ENCODE results near the gene AMOTL2.

The AMOTL2 gene

DNA sequence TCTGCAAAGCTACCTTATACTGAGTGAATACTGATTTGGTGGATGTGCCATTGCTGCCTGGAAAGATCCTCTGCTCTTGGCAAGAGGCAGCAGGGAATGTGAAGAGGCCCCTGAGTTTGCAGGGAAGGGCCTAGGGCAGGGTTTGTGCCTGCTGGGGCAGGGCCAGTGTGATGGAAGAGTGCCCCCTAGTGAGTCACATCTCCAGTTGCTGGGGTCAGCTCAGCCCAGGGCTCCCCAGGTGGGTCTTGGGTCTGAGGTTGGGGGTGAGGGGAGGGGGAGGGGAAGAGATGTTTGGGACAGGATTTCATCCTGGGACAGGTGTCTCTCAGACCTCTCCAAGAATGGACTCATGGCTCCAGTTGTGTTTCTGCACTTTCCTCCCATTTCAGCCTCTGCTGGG, 4.1 kb upstream of the AMOTL2 start:
- peak; percentile 13 for DNase-seq

- no peak for DNase-seq
These were observed 3.6 kb upstream of the AMOTL2 start for GRCh38 chr3:134377896-134378295.

GRCh38 chr3:134376786-134377426, 2.7 kb upstream of the AMOTL2 start:
- no peak for DNase-seq

DNA sequence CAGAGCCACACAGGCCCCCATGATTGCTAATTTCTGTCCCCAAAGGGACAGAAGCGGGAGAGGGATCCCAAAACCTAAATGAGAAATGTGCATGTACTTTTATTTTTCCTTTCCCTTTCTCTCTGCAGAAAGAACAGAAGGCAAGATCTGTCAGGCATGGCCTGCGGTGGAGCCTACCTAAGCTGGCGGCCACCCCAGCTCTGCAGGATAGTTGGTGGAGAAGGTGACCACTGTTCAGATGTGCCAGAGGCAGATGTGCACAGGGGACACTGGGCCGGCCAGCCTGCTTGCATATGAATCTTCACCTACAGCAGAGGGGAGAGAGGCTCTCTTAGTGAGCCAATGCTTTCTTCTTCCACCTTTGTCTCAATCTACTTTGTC, 2.1 kb upstream of the AMOTL2 start:
- no peak for DNase-seq

DNA sequence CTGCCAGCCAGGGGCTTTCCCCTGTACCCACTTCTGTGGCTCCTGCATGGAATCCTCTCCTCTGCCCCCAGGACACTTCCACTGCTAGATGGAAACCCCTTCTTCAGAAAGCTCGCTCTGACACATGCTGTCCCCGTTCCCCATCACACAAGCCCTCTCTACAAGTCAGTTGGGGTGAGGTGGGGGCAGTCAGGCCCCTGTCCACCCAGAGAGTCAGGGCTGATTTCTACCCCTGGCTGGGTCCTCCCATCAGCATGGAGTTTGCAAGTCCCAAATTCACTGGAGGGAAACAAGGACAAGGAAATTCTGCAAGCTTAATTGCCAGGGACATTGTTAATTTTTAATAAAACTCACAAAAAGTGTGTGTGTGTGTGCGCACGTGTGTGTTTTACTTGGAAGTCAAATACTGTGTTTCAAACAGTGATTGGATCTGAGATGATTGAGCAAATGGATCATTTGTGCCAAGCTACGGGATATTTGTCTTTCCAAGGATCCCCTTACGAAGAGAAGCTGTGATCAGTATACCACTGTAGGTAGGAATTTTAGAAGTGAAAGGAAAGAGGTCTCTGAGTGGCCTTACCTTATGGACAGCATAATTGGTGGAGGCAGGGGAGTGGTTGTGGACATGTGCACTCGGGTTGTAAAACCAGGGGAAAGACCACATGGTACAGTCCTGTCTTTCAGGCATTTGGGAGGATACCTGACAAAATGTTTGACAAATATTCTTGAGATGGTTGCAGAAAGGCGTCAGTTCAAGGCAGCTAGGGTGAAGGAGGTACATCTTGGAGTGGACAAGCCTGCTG, 1.5 kb upstream of the AMOTL2 start:
- no peak for DNase-seq

- no peak for DNase-seq
These were observed 739 bp upstream of the AMOTL2 start for GRCh38 chr3:134374791-134375581.

DNA sequence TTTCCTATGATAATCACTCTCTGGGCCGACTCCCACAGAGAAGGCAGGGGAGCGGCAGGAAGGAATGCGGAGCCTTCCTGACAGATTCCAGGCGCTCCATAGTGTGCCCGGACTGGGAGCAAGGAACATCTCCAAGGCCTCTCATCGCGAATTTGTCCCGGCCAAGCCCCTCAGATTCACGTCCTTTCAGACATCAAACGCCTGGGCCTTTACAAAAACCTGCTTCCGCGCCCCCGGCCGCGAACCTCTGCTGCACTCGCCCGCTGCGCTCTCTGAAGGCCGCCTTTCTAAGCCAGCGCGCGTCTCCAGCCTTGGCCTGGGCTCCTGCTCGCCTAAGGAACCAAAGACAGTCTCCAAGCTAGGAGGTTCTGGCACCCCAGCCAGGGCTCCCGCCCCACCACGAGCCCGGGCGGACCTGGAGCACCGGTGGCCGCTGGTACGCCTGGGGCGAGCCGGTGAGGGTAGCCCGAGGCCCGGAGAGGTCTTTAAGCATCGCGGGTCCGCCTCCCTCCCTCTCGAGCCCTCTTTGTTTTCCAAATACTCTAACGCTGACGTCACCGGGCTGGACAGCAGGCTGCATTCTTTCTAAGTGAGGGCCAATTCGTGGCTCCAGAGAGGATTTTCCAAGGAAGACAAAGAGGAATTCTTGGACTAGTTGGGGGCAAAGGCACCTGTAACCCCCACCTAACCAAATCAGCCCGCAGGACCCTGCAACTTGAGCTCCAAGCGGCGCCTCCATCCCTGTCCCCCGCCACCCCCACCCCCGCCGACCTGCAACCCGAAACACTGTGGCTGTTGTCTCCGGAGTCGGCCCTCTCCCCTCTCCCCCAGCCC, 759 bp downstream of the AMOTL2 start:
- DNase-seq, result no peak

- no peak for DNase-seq
These were observed 1.6 kb downstream of the AMOTL2 start for GRCh38 chr3:134372396-134373270.

DNA sequence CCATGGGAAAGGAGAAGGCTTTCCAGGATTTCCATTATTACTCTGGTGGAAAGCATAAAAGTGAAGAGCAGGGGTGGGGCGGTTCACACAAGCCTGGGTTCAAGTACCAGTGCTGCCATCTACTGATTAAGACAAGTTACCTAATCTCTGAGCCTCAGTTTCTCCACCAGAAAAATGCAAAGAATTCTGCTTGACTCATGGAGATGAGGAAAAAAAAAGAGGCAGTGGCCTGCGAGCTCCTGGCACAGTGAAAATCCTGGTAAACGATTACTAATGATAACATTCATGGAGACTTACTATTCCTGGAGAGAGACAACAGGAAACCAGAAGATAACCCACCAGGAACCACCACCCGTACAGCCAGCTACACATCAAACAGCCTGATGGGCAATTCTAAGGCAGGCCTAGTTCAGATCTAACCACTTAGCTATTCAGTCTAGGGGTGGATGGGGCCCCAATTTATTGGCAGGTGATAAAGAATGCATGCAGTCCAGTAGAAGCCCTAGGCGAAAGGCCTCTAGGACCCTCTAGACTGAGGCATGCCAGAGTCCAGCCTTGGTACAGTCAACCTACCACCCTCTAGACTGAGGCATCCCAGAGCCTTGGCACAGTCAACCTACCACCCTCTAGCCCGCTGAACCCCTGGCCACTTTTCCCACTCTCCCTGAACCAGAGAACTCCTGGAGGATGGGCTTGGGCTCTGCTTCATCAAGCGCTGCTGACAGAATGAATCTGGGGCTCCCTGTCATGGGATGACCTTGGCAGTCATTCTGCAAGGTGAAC, 2.5 kb downstream of the AMOTL2 start:
- no peak for DNase-seq

DNA sequence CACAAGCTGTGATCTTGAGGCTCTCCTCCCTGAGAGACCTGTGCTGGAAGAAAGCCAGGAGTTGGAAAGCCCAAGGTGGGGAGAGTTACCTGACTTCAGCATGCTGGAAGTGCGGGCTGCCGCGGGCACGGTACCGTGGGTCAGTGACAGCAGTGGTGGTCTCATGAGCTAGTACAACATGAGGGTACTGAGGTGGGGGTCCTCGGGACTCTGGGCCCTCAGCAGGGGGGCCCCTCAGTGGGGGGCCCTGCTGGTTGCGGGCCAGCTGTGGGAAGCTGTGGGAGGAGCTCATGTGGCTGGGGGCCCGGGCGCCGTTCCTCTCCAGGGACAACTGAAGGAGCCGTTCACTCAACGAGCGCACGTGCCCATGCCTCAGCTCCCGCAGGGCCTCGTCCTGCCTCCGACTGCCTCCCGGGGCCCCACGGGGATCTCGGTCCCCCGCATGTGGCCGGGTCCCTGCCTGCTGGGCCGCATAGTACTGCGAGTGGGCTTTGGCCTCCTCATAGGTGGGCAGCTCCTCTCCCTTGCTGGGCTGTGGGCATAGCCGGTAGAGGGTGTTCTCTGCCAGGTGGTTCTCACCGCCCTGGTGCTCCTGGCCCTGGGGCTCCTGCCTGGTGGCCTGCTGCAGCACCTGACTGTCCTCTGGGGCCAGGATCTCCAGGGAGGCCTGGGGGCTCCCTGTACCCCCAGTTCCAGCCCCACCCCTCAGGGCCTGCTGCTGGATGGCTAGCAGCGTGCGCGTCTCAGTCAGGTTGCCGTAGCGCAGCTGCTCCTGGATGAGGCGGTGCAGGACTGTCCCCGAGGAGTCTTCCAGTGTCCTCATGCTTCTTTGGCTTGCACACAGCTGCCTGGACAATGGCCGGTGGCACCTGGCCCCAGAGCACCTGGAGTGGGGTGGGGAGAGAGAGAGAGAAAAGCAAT, 3.4 kb downstream of the AMOTL2 start:
- DNase-seq, result no peak

- no peak for DNase-seq
These were observed 4.2 kb downstream of the AMOTL2 start for GRCh38 chr3:134369861-134370596.

DNA sequence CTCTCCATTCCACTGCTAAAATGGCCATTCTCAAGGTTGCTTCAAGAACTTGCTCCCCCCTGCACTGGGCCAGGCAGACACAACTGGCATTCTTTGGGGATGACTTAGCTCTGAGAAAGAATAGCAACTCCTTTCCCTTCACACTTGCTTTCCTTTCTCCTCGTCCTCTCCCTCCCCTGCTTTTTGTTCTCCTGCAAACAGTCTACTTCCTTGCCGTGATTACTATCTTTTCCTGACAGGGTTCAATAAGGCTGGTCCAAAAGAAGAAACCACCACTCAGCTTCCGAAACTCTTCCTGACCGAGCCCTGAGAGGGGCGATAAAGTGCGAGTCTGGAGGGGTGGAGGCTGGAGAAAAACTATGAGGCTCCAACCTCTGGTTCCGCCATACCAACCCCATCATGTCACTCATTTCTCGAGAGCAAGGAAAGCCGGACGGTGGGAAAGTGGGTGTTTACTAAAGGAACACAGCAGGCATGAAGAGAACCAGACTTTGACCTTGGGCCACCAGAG, 5.0 kb downstream of the AMOTL2 start:
- DNase-seq, result no peak

DNA sequence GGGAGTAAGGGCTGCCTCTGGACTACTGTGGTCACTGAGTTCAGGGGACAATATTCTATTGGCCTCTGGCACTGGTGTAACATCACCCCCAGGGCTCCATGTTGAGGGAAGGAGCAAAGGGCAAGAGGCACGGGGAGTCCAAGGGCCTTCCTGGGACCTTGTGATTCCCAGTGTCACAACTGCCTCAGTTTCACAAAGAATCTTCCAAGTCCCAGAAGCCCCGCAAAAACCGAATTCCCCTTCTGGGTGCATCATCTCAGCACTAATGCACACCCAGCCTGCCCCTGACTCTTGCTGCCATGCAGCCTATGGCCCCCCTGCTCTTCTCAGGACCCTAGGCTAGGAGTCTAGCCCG, 5.5 kb downstream of the AMOTL2 start:
- no peak for DNase-seq

DNA sequence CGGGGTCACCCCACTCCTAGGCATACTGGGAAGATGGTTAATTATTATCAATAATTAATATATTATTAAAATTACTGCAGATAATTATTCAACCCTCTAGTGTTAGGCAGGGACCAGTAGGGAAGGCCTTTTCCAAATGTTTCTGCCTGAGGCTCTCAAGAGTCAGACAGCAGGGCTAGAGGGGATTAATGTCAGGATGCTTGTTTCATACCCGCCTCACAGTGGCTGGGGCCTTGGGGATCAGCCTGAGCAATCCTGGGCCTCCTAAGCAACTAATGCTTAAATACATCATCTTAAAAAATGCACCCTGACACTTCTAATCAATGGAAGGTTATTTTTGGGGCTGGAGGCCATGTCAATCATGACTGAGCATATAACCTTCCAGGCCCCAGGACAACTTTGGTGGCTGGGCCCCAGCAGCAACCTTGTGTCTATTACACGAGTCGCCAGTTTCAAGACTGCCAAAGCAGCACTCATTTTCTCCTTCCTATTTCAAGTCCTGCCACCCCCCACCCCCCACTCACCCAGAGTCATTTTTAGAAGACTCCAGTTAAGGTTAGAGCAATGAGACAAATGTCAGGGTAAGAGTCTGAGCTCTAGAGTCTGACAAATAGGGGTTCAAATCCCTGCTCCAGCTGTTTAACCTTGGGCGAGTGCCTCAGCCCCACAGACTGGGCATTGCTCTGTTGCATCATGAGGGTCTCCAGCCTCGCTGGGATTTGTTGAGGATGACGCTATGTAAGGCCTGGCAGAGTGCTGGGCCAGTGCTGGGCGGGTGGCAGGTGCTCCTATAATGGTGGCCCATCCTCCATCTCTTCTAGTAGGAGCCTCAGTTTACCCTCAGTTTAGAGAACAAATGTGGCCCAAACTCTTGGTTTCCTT, 6.1 kb downstream of the AMOTL2 start:
- no peak for DNase-seq

GRCh38 chr3:134366928-134367811, 7.1 kb downstream of the AMOTL2 start:
- no peak for DNase-seq

- DNase-seq, result no peak
These were observed 7.9 kb downstream of the AMOTL2 start for GRCh38 chr3:134366221-134366927.
